HG03066 (cell line): ENCODE data around the gene ATG2A.

ENCODE experiments used
- ATAC-seq: cut with Tn5 transposase; IDR thresholded peaks from one replicate; pipeline ENCODE4 v1.9.1; 2021; ENCODE audit warnings: low read depth; ENCODE audit not compliant: unreplicated experiment

ATG2A gene

DNA sequence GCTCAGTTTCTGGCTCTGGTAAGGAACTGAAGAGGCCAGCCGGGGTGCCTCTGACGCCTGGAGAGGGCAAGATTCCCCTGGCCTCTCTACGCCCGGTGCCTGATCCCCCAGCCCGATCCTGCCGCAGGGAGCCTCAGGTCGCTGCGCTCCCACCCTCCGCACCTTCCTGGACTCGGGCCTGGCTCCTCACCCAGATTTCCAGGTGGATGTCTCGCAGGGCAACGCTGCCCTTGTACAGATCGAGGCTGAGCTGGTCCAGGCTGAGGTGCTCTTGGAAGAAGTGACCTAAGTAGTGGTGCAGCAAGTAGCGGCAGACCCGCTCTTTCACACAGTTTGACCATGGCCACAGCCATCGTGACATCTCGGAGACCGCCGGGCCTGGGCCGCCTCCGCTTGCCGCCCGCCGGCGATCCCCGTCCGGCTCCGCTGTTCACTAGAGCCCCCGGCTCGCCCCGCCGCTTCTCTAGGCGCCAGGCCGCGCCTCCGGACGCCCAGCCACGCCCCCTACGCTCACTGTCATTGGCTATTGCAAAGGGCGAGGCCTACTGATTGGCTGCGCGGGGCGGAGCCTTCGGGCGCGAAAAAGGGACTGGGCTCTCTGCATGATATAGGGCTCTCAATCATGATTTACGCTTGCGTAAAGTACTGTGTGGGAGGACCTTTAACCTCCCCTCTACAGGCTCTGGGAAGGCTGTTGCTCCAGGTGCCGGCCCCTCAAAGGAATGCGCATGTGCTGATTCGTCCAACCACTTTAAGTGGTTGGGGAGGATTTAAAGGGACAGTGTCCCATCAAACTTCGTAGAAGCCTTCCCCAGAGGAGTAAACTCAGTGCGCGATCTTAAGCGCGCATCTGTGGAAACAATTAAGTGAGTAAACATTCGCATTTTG is at the start of gene ATG2A:
TSS of gene ATG2A (minus strand) at position 435 of the 888 bp plus-strand sequence. CDS start at position 361, 74 bp downstream.
- peak; percentile 96 for ATAC-seq

DNA sequence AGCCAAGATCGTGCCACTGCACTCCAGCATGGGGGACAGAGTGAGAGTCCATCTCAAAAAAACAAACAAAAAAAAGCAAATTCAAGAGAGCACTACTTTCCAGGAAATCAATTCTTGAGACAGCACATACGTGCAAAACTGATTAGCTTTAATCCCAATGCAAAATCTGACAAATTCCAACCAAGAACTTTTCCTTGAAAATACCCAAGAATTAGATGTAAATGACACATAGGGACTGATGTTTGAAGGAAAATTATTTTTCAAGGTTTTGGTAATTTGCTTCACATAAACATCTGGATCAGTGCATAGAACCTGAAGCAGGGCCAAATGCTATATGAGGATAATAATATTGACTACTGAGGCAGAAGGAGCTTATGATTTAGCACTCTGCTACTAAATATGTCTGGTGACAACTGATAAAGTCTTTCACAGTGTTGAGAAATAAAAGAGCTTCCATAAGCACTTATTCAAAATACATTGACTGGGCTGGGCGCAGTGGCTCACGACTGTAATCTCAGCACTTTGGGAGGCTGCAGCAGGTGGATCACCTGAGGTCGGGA is 46.1 kb upstream of the ATG2A start:
- ATAC-seq = no peak

DNA sequence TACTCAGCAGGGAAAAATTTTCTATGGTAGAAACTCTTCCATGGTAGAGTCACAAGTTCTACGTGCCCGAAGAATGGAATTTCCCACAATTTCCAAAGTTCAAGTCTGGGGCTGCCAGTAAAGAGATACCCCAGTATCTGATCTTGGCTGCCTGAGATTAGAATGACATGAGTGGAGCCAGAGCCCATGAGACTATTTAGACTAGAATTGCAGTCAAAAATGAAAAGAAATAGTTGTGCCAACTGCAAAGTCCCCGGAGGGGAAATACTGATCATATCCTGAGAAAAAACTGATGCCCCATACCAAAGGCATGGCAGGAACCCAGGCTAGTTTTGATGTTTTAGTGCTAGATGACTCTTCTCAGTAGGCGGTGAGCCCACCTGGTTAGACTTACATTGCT is 43.7 kb upstream of the ATG2A start:
- no peak for ATAC-seq

- ATAC-seq = no peak
Measured at GRCh38 chr11:64959498-64959897, 42.5 kb upstream of the ATG2A start.

GRCh38 chr11:64954201-64954600 is 37.2 kb upstream of the ATG2A start:
- ATAC-seq = no peak

DNA sequence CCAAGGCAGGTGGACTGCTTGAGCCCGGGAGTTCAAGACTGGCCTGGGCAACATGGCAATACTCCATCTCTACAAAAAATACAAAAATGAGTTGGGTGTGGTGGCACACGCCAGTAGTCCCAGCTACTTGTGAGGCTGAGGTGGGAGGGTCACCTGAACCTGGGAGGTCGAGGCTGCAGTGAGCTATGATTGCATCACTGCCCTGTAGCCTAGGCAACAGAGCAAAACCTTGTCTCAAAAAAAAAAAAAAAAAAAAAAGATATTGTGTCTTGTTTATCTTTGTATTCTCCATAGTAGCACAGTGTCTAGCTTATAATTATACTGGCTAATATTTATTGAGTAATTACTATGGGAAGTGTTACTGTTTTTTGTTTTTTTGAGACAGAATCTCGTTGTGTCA is 34.5 kb upstream of the ATG2A start:
- ATAC-seq = no peak

- ATAC-seq = no peak
Measured at GRCh38 chr11:64947208-64947814, 30.3 kb upstream of the ATG2A start.

GRCh38 chr11:64936539-64936938 is 19.5 kb upstream of the ATG2A start:
- no peak for ATAC-seq

GRCh38 chr11:64935359-64936081 is 18.5 kb upstream of the ATG2A start, which contains the start of gene GPHA2:
Gene GPHA2 (minus strand): TSS chr11:64935893. CDS start chr11:64935460, 433 bp downstream.
- ATAC-seq = no peak

GRCh38 chr11:64934682-64935358 is 17.8 kb upstream of the ATG2A start:
- no peak for ATAC-seq

DNA sequence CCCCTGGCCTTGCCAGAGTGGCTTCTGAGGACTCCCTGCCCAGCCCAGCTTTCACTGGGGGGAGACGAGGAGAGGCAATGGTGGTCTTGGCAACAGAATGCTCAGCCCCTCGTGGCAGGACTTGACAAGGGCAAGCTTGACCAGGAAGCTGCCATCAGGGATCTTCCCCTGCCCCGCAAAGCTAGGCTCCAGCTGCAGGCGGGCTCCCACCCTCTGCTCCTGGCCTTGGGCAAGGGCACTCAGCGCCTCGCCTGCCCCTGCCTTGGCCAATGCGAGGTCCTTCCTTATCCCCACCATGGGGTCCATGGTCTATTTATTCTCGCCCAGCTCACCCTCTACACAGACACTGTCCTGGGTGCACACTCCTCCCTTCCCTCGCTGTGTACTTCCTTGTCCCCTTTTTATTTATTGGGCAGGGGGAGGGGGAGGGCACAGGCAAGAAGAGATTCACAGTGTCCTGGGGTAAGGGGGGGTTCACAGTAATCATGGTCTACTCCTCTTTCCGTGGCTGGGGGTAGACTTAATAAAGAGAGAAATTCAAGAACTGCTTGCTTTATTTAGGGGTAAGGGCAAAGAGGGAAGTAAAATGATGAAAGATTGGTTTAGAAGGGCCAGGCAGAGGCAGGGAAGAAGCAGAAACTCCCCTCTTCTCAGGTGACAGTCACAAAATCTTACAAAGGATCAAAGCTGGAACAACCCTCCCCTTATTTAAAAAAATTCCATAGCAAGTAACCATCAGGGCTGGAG is 17.1 kb upstream of the ATG2A start:
- ATAC-seq = no peak

GRCh38 chr11:64933213-64933934 is 16.4 kb upstream of the ATG2A start:
- ATAC-seq = no peak

DNA sequence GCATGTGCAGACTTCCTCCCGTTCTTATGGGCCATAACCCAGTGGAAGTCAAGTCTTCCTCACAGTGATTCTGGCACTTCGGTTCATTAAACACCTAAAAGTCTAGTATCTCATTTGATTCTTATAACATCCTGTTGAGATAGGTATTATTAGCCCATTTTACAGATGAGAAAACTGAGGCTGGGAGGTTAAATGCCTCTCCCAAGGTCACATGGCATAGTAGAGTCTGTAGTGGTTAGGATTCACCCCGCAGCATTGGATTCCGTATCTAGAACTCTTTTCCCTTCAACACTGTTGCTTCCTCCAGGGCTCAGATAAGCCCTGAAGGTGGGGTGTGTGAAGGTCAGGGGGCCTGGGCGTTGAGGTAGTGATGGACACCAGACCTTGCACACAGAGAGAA is 15.3 kb upstream of the ATG2A start:
- ATAC-seq = no peak

GRCh38 chr11:64931290-64931689 is 14.3 kb upstream of the ATG2A start:
- ATAC-seq = no peak

DNA sequence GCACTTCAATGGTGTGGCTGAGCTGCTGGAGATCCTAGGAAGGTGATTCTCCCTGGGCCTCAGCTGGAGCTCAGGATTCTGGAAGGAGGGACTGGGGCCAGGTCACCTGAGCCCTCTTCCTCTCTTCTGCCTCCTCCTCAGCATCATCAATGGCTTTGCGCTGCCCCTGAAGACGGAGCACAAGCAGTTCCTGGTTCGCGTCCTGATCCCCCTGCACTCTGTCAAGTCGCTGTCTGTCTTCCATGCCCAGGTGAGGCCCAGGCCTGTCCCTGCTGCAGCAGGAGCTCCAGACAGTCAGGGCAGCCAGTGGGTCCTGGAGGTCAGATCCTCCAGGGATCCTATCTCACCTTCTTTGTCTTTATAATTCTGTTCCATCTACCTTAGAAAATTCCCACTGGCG is 13.3 kb upstream of the ATG2A start:
- ATAC-seq = no peak

- no peak for ATAC-seq
Measured at GRCh38 chr11:64929625-64930024, 12.6 kb upstream of the ATG2A start.

GRCh38 chr11:64928957-64929356 is 11.9 kb upstream of the ATG2A start:
- no peak for ATAC-seq

- no peak for ATAC-seq
Measured at GRCh38 chr11:64926689-64927088, 9.7 kb upstream of the ATG2A start.
